IPS-18a (cell line): ENCODE measurements around the gene CMTM4.

Experiments used
- H3K27ac ChIP-seq: one replicate; pipeline ENCODE4 v1.5.1; 2013; ENCODE audit warnings: low read length
- H3K27me3 ChIP-seq: one replicate; pipeline ENCODE4 v1.6.1; 2013; ENCODE audit warnings: mild to moderate bottlenecking, low read length; ENCODE audit not compliant: control insufficient read depth, insufficient read depth
- H3K36me3 ChIP-seq: one replicate; pipeline ENCODE4 v1.6.1; 2013; ENCODE audit warnings: low read depth, low read length; ENCODE audit not compliant: control insufficient read depth
- H3K4me1 ChIP-seq: one replicate; pipeline ENCODE4 v1.6.1; 2013; ENCODE audit warnings: low read depth, low read length; ENCODE audit not compliant: control insufficient read depth
- H3K4me3 ChIP-seq: one replicate; pipeline ENCODE4 v1.5.1; 2013; ENCODE audit warnings: low read length
- H3K9ac ChIP-seq: one replicate; pipeline ENCODE4 v1.6.1; 2013; ENCODE audit warnings: mild to moderate bottlenecking, low read length, moderate library complexity
- H3K9me3 ChIP-seq: one replicate; pipeline ENCODE4 v1.6.1; 2013; ENCODE audit warnings: low read depth, low read length; ENCODE audit not compliant: control insufficient read depth

The CMTM4 gene

GRCh38 chr16:66652661-66653360 lies 43.7 kb downstream of the CMTM4 start:
- H3K27ac ChIP-seq = no peak overlapping the region

GRCh38 chr16:66651965-66652364 lies 44.6 kb downstream of the CMTM4 start:
- Histone ChIP-seq H3K9ac (no peak overlapping the region), H3K4me1 (peaks cover 12% of the 10 kb centered on the region), H3K27ac (no peak overlapping the region), H3K36me3 (no peaks in the 10 kb centered on the region), H3K4me3 (no peak overlapping the region), H3K9me3 (no peaks in the 10 kb centered on the region), H3K27me3 (no peaks in the 10 kb centered on the region)

More at GRCh38 chr16:66652661-66653360, 43.7 kb downstream of the CMTM4 start:
- Histone ChIP-seq H3K4me1 (peaks cover 12% of the 10 kb centered on the region), H3K9me3 (no peaks in the 10 kb centered on the region), H3K9ac (no peak overlapping the region), H3K36me3 (no peaks in the 10 kb centered on the region), H3K4me3 (no peak overlapping the region), H3K27me3 (no peaks in the 10 kb centered on the region)

GRCh38 chr16:66651474-66651765 lies 45.1 kb downstream of the CMTM4 start:
- H3K9me3 ChIP-seq = no peaks in the 10 kb centered on the region
- H3K27ac ChIP-seq = no peak overlapping the region
- H3K4me3 ChIP-seq = peak overlapping the region; percentile 50
- H3K9ac ChIP-seq = no peak overlapping the region
- H3K27me3 ChIP-seq = no peaks in the 10 kb centered on the region
- H3K36me3 ChIP-seq = no peaks in the 10 kb centered on the region
- H3K4me1 ChIP-seq = peaks cover 12% of the 10 kb centered on the region

GRCh38 chr16:66650707-66651473 lies 45.7 kb downstream of the CMTM4 start:
- Histone ChIP-seq H3K27me3 (no peaks in the 10 kb centered on the region), H3K9ac (no peak overlapping the region), H3K4me3 (peak overlapping the region; percentile 50), H3K9me3 (no peaks in the 10 kb centered on the region), H3K36me3 (no peaks in the 10 kb centered on the region), H3K4me1 (peaks cover 12% of the 10 kb centered on the region), H3K27ac (no peak overlapping the region)

- no peaks in the 10 kb centered on the region for H3K9me3 ChIP-seq
- no peaks in the 10 kb centered on the region for H3K27me3 ChIP-seq
- no peak overlapping the region for H3K27ac ChIP-seq
- H3K36me3 ChIP-seq = no peaks in the 10 kb centered on the region
- H3K4me1 ChIP-seq = peaks cover 12% of the 10 kb centered on the region
- no peak overlapping the region for H3K9ac ChIP-seq
- no peak overlapping the region for H3K4me3 ChIP-seq
Observed at GRCh38 chr16:66649636-66650205, 46.8 kb downstream of the CMTM4 start.

GRCh38 chr16:66649167-66649566 lies 47.4 kb downstream of the CMTM4 start:
- no peaks in the 10 kb centered on the region for H3K27me3 ChIP-seq
- no peaks in the 10 kb centered on the region for H3K9me3 ChIP-seq
- H3K27ac ChIP-seq = no peak overlapping the region
- no peak overlapping the region for H3K4me3 ChIP-seq
- H3K36me3 ChIP-seq = no peaks in the 10 kb centered on the region
- H3K4me1 ChIP-seq = peaks cover 12% of the 10 kb centered on the region
- no peak overlapping the region for H3K9ac ChIP-seq

GRCh38 chr16:66647866-66648265 lies 48.7 kb downstream of the CMTM4 start:
- no peak overlapping the region for H3K9ac ChIP-seq
- H3K36me3 ChIP-seq = no peaks in the 10 kb centered on the region
- H3K9me3 ChIP-seq = no peaks in the 10 kb centered on the region
- H3K4me3 ChIP-seq = no peak overlapping the region
- no peaks in the 10 kb centered on the region for H3K27me3 ChIP-seq
- peaks cover 12% of the 10 kb centered on the region for H3K4me1 ChIP-seq
- H3K27ac ChIP-seq = no peak overlapping the region

GRCh38 chr16:66641387-66641786 lies 55.2 kb downstream of the CMTM4 start:
- H3K9me3 ChIP-seq = no peaks in the 10 kb centered on the region
- no peak overlapping the region for H3K4me3 ChIP-seq
- H3K27ac ChIP-seq = no peak overlapping the region
- H3K4me1 ChIP-seq = peaks cover 8% of the 10 kb centered on the region
- no peak overlapping the region for H3K9ac ChIP-seq
- H3K27me3 ChIP-seq = no peaks in the 10 kb centered on the region
- no peaks in the 10 kb centered on the region for H3K36me3 ChIP-seq

- Histone ChIP-seq H3K27ac (no peak overlapping the region), H3K9ac (no peak overlapping the region), H3K36me3 (no peaks in the 10 kb centered on the region), H3K9me3 (no peaks in the 10 kb centered on the region), H3K4me1 (peaks cover 8% of the 10 kb centered on the region), H3K27me3 (no peaks in the 10 kb centered on the region), H3K4me3 (no peak overlapping the region)
Observed at GRCh38 chr16:66640724-66641314, 55.7 kb downstream of the CMTM4 start.

- H3K4me3 ChIP-seq = no peak overlapping the region
Observed at GRCh38 chr16:66639091-66639885, 57.3 kb downstream of the CMTM4 start.

GRCh38 chr16:66637806-66638205 lies 58.7 kb downstream of the CMTM4 start:
- no peaks in the 10 kb centered on the region for H3K27me3 ChIP-seq
- no peak overlapping the region for H3K9ac ChIP-seq
- peaks cover 8% of the 10 kb centered on the region for H3K4me1 ChIP-seq
- H3K27ac ChIP-seq = no peak overlapping the region
- peaks cover 6% of the 10 kb centered on the region for H3K36me3 ChIP-seq
- no peaks in the 10 kb centered on the region for H3K9me3 ChIP-seq
- no peak overlapping the region for H3K4me3 ChIP-seq

More at GRCh38 chr16:66639091-66639885, 57.3 kb downstream of the CMTM4 start:
- H3K27me3 ChIP-seq = no peaks in the 10 kb centered on the region
- H3K4me1 ChIP-seq = peaks cover 8% of the 10 kb centered on the region
- no peaks in the 10 kb centered on the region for H3K9me3 ChIP-seq
- peaks cover 6% of the 10 kb centered on the region for H3K36me3 ChIP-seq
- H3K9ac ChIP-seq = no peak overlapping the region
- H3K27ac ChIP-seq = no peak overlapping the region
